SK-N-MC (cell line): ENCODE measurements around the gene TXNL4A.

Experiments used
- DNase-seq: peaks from one replicate; pipeline ENCODE4 v3.0.0-alpha.2; 2011; ENCODE audit warnings: low read depth, low spot score
- H3K27ac ChIP-seq: fragments of 200-600 bp; sonication (generic); 2 replicates; pipeline ENCODE4 v1.5.1; 2016; ENCODE audit warnings: mixed run types
- H3K36me3 ChIP-seq: fragments of 200-600 bp; sonication (generic); 2 replicates; pipeline ENCODE4 v1.6.1; 2017; ENCODE audit warnings: antibody characterized with exemption, low read length, mixed read lengths; ENCODE audit not compliant: insufficient read depth
- H3K4me3 ChIP-seq: fragments of 200-600 bp; sonication (generic); 2 replicates; pipeline ENCODE4 v1.5.1; 2016
- H3K9ac ChIP-seq: fragments of 200-600 bp; sonication (generic); 2 replicates; pipeline ENCODE4 v1.8.0; 2017; ENCODE audit warnings: mixed run types, mixed read lengths; ENCODE audit not compliant: insufficient read length
- H3K9me3 ChIP-seq: fragments of 200-600 bp; sonication (generic); 2 replicates; pipeline ENCODE4 v1.6.1; 2017; ENCODE audit warnings: low read depth, mild to moderate bottlenecking, antibody characterized with exemption, low read length, moderate library complexity, mixed read lengths
- EZH2 ChIP-seq: fragments of 200-600 bp; sonication (generic); IDR thresholded peaks from one replicate; pipeline ENCODE4 v1.6.1; 2017; ENCODE audit warnings: antibody characterized with exemption
- FOXP2 ChIP-seq: optimal IDR thresholded peaks from 2 replicates; pipeline ENCODE3; 2011; ENCODE audit warnings: mild to moderate bottlenecking, moderate library complexity; ENCODE audit not compliant: insufficient read depth; ENCODE audit errors: extremely low read length, control extremely low read depth
- POLR2AphosphoS5 ChIP-seq: IDR thresholded peaks from 2 replicates; pipeline ENCODE4 v1.6.1; 2012; ENCODE audit warnings: mild to moderate bottlenecking, low read depth, low read length, borderline replicate concordance

TXNL4A gene

DNA sequence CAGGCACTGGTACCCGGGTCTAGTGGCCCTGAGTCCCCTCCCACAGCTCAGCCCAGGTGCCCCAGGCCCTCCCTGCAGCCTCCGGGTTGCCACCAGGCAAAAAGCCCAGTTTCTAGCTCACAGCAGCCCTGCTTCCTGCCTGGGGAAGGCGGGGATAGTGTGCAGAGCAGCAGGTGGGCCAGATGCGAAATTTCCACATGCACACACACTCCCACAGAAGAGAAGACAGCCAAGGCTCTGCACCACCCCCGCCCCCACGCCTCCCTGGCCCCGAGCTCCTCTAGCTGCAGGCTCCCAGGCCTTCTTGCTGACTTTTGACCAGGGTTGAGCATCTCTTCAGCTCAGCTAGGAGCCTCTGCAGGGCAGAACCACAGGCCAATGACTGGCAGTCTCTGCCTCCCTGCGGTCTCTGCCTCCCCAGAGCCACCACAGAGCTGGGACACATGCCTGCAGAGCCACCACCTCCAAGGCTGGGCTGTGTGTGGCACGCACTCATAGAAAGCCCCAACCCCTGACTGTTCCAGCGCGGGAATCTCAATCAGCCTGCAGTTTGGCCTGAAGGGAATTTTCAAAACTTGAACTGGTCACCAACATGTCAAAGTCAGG, 44.1 kb downstream of the TXNL4A start:
- H3K4me3 ChIP-seq: no peak overlapping the region; the same call in 1 of the 2 replicates
- no peak overlapping the region for H3K27ac ChIP-seq
- peaks cover 11% of the 10 kb centered on the region; the same call in 1 of the 2 replicates for H3K36me3 ChIP-seq
- H3K9me3 ChIP-seq: no peaks in the 10 kb centered on the region
- no peak overlapping the region for H3K9ac ChIP-seq
- no peak for DNase-seq
- TF ChIP-seq POLR2AphosphoS5: no peak
- TF ChIP-seq FOXP2: no peak
- no peak for TF ChIP-seq EZH2

DNA sequence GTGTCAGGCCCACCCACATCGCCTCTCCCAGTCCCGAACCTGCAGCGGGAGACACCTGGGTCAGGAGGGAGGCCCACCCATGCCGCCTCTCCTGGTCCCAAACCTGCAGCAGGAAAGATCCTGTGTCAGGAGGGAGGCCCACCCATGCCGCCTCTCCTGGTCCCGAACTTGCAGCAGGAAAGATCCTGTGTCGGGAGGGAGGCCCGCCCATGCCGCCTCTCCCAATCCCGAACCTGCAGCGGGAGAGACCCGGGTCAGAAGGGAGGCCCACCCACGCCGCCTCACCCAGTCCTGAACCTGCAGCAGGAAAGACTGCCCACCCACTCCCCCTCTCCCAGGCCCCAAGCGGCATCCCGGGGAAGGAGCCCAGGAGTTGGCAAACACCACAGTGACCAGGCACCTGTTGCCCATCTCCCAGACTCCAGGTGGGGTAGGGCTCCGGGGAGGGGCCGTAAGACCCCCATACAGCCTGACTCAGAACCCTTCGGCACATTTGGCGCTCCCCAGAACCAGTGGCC, 44.7 kb downstream of the TXNL4A start:
- H3K9me3 ChIP-seq: no peaks in the 10 kb centered on the region
- DNase-seq: no peak
- no peak for TF ChIP-seq FOXP2
- no peak for TF ChIP-seq POLR2AphosphoS5
- no peak for TF ChIP-seq EZH2
- H3K9ac ChIP-seq: no peak overlapping the region
- H3K4me3 ChIP-seq: no peak overlapping the region
- peaks cover 8% of the 10 kb centered on the region; the same call in 1 of the 2 replicates for H3K36me3 ChIP-seq
- H3K27ac ChIP-seq: no peak overlapping the region

DNA sequence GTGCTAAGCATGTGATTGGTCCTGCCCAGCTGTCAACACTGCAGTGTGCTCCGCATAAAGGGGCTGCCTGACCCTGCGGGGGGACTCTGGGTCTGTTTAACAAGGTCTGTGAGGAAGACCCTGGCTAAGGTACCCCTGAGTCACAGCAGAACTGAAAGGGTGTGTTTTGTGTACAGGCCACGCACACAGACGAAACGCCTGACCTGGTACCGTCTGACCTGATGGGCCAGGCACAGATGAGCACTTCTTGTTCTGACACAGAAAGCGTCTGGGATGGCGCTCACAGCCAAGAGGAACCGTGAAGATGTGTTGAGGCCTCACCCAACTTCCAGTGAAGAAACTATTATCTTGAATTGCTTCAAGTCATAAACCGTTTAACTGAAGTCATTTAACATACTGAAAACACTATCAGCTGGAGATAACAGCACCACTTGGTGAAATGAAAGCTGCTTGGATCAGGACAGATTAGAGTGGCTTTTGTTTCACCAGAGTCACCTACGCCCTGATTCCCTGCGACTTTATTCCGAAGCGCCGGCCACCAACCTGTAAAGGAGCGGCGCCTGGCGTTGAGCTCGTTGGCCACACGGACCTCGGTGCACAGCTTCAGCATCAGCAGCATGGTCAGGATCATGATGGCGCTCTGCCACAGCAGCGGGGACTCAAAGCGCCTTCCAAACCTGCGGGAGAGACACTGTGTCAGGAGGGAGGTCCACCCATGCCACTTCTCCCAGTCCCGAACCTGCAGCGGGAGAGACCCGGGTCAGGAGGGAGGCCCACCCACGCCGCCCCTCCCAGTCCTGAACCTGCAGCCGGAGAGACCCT, 45.4 kb downstream of the TXNL4A start:
- Histone ChIP-seq H3K4me3 (no peak overlapping the region), H3K9me3 (no peaks in the 10 kb centered on the region), H3K27ac (no peak overlapping the region), H3K36me3 (peaks cover 8% of the 10 kb centered on the region; the same call in 1 of the 2 replicates), H3K9ac (no peak overlapping the region)
- DNase-seq: no peak
- TF ChIP-seq POLR2AphosphoS5 (no peak), FOXP2 (no peak), EZH2 (no peak)

DNA sequence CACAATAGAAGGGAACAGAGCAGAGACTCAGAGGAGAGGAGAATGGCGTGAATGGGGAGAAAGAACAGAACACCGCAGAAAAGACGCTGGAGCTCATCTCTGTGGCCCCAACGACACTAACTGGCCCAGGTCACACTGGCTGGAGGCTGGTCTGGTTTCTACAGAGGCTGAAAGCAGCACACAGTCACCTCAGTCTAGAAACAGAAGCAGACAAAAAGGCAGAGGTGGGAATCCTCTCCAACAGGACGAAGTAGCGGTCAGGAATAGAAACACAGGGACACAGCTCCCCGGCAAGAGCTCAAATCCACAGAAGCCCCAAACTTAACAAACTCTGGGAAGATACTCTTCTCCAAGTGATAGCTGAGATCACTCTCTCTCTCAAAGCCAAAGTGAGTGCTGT, 46.2 kb downstream of the TXNL4A start:
- TF ChIP-seq FOXP2: no peak
- no peak for TF ChIP-seq EZH2
- no peak for TF ChIP-seq POLR2AphosphoS5
- Histone ChIP-seq H3K36me3 (peaks cover 16% of the 10 kb centered on the region; the same call in 1 of the 2 replicates), H3K9ac (no peak overlapping the region), H3K4me3 (no peak overlapping the region), H3K27ac (no peak overlapping the region), H3K9me3 (no peaks in the 10 kb centered on the region)
- no peak for DNase-seq

DNA sequence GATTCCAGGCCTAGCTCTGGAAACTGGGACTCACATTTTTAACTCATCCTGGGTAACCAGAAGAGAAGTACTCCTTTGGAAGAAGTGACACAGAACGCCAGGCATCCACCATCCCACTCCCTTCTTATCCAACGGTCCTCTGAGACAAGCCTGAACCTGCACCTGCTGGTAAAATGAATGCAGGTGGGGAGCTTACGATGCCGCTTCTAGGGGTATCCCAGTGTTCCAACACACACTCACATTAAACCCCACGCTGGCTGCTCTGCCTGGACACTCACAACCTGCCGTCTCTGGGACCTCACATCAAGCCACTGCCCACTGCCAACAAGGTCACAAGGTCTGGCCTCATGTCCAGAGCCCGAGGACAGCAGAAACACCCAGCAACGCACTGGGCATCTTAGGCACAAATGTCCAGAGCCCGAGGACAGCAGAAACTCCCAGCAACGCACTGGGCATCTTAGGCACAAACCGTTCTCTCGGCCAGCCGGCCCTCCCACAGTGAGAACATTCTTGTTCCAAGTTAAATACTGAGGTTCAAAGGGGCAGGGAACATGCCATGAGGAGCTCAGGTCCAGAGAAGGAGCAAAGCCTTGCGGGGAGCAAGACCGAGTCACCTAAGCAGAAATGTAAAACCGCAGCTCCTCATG, 46.8 kb downstream of the TXNL4A start:
- H3K9me3 ChIP-seq: no peaks in the 10 kb centered on the region

DNA sequence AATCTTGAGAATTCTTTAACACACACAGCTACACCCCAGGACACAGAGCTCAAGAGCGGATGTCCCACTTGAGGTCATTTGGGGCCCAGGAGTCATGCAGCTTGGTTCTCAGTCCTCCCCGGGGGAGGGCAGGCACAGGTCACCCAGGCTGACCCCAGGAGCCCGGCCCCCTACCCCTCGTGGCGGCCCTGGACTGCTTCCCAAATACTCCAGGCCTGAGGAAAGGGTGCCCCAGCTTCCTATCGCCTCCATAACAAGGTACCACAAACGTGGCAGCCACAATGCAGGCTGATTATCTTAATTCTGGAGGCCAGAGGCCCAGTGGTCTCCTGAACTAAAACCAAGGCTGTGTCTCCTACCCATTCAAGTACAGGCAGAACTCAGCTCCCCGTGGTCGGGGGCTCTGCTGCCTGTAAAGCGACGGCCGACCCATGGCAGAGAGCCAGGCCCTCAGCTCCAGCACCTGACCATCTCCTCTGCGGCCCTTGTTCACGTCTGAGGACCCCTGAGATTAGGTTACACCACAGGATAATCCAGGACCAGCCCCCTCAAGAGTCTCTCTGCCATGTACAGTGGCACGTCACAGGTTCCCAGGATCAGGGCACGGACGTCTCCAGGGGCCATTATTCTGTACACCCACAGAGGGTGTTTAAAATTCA, 47.4 kb downstream of the TXNL4A start:
- DNase-seq: no peak
- Histone ChIP-seq H3K4me3 (no peak overlapping the region), H3K9ac (no peak overlapping the region), H3K36me3 (peaks cover 28% of the 10 kb centered on the region; the same call in 1 of the 2 replicates), H3K27ac (no peak overlapping the region), H3K9me3 (no peaks in the 10 kb centered on the region)
- no peak for TF ChIP-seq POLR2AphosphoS5
- TF ChIP-seq EZH2: no peak
- TF ChIP-seq FOXP2: no peak

More for the DNA sequence above, 46.8 kb downstream of the TXNL4A start:
- DNase-seq: no peak
- Histone ChIP-seq H3K27ac (no peak overlapping the region), H3K9ac (no peak overlapping the region), H3K36me3 (peaks cover 22% of the 10 kb centered on the region; the same call in 1 of the 2 replicates), H3K4me3 (no peak overlapping the region)
- TF ChIP-seq POLR2AphosphoS5 (no peak), EZH2 (no peak), FOXP2 (no peak)

DNA sequence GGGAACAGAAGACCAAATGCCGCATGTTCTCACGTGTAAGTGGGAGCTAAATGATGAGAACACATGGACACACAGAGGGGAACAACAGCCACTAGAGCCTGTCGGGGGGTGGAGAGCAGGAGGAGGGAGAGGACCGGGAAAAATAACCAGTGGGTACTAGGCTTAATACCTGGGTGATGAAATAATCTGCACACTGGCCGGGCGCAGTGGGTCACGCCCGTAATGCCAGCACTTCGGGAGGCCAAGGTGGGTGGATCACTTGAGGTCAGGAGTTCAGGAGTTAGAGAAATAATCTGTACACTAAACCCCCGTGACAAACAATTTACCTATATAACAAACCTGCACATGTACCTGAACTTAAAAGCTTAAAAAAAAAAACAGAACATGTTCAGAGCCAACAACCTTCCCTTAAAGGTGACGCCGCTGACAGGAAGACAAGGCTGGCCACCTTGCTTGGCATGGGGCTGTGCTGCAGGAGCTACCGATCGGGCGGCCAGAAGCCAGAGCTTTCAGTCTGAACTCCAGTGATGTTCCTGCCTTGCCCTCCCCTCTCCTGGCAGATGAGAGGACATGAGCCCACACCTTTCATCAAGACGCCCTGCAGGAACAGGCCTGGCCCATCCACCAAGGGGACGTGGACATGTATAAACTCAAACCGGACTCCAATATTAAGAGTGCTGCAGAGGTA, 48.1 kb downstream of the TXNL4A start:
- Histone ChIP-seq H3K27ac (no peak overlapping the region), H3K9ac (no peak overlapping the region), H3K9me3 (no peaks in the 10 kb centered on the region), H3K4me3 (no peak overlapping the region), H3K36me3 (peaks cover 35% of the 10 kb centered on the region)
- TF ChIP-seq EZH2: no peak
- no peak for TF ChIP-seq POLR2AphosphoS5
- no peak for TF ChIP-seq FOXP2
- no peak for DNase-seq
